Measurements from ENCODE around the gene PKHD1. TPM values are rescaled to one million over a fixed set of nuclear protein-coding genes. Genes with fewer than 3 reads are reported as not detected.

PKHD1 gene
- total and polyA plus RNA-seq, 2 of the 13 experiments (the other 11 are each of a cell fraction or from before 2014, with no cell fraction given) = 0.01 to 0.13 TPM

DNA sequence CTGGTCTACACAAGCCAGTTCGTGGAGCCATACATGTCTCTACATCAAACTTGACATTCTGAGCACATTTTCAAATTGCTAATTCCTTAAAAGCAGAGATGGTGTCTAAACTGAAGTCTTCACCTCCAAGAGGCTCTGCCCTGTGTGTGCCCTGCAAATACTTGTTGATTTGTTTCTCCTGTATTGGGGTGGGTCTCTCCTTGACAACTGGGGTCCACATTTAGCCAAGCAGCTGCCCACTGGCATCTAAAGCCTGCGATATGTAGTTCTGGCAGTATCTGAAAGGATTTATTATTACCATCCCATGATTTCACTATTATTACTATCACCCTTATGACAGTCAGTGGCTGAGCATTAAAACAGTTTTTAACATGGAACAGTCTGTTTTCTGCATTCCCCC, 45.9 kb upstream of the PKHD1 start:
- Histone ChIP-seq H3K79me2 (ENCODE audit: insufficient read depth, low read length) (no peaks in the 10 kb centered on the region), H3K9ac (ENCODE audit: insufficient read depth, low read depth, low read length) (no peak overlapping the region), H3K4me2 (ENCODE audit: low read depth, low read length) (no peak overlapping the region), H3K9me3 (ENCODE audit: low read length) (no peaks in the 10 kb centered on the region), H4K20me1 (ENCODE audit: insufficient read depth, low read length) (no peaks in the 10 kb centered on the region), H3K4me1 (ENCODE audit: insufficient read depth, low read length) (no peaks in the 10 kb centered on the region), H3K27ac (ENCODE audit: extremely low read length, insufficient read depth, low read length) (no peak overlapping the region), H2AFZ (ENCODE audit: low read length) (no peak overlapping the region), H3K27me3 (ENCODE audit: control insufficient read depth in 1 of 2, insufficient read depth in 2 of 2, low read length in 2 of 2) (peaks cover 2 to 26% of the 10 kb centered on the region in 2 experiments; a peak in 2 of 5 replicates), H3K36me3 (replicated peaks in 1 of 2; ENCODE audit: control insufficient read depth in 1 of 2, insufficient read depth in 2 of 2, low read length in 2 of 2) (no peaks in the 10 kb centered on the region), H3K4me3 (replicated peaks in 1 of 3; ENCODE audit: insufficient read depth in 1 of 3, low read depth in 2 of 3, low read length in 3 of 3) (no peak overlapping the region)
- CTCF ChIA-PET (ENCODE audit: low intra/inter-chr PET ratio, low total read pairs) = no interaction called here
- WGBS (ENCODE audit: low lambda C conversion rate) = 43% methylated on average over 2 of the region's 2 CpGs
- intact Hi-C loops (cut with micrococcal nuclease; ENCODE audit: unreplicated experiment) = no loop called here
- ATAC-seq (no peak), FAIRE-seq (no peak), DNase-seq (ENCODE audit: low spot score) (no peak)
- POLR2A ChIA-PET = no interaction called here
- TF ChIP-seq SNAPC2 (CRISPR knock-in tag; IDR thresholded peaks at IDR 0.05) (no peak), HNRNPUL1 (IDR thresholded peaks at IDR 0.05; ENCODE audit: low read depth, low read length) (no peak), TBL1XR1 (IDR thresholded peaks at IDR 0.05; ENCODE audit: borderline replicate concordance, low read length, partially characterized antibody) (no peak), KDM3A (CRISPR knock-in tag; IDR thresholded peaks at IDR 0.05; ENCODE audit: low read depth) (no peak), EED (CRISPR knock-in tag; IDR thresholded peaks at IDR 0.05) (no peak), THAP11 (CRISPR knock-in tag; IDR thresholded peaks at IDR 0.05) (no peak), SIN3A (IDR thresholded peaks at IDR 0.05; ENCODE audit: borderline replicate concordance, low read depth, low read length) (no peak)
- TF ChIP-seq, protein P1, sequence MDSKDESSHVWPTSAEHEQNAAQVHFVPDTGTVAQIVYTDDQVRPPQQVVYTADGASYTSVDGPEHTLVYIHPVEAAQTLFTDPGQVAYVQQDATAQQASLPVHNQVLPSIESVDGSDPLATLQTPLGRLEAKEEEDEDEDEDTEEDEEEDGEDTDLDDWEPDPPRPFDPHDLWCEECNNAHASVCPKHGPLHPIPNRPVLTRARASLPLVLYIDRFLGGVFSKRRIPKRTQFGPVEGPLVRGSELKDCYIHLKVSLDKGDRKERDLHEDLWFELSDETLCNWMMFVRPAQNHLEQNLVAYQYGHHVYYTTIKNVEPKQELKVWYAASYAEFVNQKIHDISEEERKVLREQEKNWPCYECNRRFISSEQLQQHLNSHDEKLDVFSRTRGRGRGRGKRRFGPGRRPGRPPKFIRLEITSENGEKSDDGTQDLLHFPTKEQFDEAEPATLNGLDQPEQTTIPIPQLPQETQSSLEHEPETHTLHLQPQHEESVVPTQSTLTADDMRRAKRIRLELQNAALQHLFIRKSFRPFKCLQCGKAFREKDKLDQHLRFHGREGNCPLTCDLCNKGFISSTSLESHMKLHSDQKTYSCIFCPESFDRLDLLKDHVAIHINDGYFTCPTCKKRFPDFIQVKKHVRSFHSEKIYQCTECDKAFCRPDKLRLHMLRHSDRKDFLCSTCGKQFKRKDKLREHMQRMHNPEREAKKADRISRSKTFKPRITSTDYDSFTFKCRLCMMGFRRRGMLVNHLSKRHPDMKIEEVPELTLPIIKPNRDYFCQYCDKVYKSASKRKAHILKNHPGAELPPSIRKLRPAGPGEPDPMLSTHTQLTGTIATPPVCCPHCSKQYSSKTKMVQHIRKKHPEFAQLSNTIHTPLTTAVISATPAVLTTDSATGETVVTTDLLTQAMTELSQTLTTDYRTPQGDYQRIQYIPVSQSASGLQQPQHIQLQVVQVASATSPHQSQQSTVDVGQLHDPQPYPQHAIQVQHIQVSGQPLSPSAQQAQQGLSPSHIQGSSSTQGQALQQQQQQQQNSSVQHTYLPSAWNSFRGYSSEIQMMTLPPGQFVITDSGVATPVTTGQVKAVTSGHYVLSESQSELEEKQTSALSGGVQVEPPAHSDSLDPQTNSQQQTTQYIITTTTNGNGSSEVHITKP (CRISPR knock-in tag; IDR thresholded peaks at IDR 0.05; ENCODE audit: low read depth) = no peak
- no TSS peak for BruUV-seq (replicated peaks)
- in situ Hi-C loops (cut with HindIII; ENCODE audit: extremely low pct_ligation_motif_present, low pct_unique_long_range_greater_than_20kb) = no loop called here

All from HepG2 (cell line).